ENCODE data around the gene CSNK1G3.

DNA sequence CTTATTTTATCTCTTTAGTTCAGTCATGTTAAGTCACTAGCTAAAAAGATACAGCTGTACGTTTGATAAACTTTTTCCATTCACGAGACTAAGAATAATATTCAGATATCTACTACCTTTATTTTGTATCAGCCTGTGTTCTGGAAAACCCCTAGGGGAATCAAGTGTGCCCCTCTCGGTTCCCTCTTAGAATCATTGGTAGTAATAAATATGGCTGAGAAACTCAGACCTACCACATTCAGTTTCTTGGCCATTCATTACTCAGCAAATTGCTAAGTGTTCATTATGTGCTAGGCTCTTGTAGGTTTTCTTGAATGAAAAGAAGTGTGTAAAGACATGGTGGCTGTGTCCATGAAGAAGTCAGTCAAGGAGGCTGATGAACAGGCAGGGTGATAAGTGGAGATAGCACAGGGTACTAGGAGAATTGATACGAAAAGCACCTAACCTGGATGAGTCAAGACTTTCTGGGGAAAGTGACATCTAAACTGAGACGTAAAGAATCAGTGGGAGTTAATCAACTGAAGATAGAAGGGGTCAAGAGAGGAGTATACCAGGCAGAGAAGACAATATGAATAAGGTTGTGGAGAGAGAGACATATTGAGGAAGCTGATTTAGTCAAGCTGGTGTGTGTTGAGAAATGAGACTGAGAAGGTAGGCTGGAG lies 86.2 kb downstream of the CSNK1G3 start:
- no peak for TF ChIP-seq POLR2A (IDR thresholded peaks at IDR 0.05; ENCODE audit: low read length)
- TF ChIP-seq GATA1 (IDR thresholded peaks at IDR 0.05; ENCODE audit: low read depth, low read length): no peak
